Measurements from ENCODE around the gene XPNPEP2.

The XPNPEP2 gene

DNA sequence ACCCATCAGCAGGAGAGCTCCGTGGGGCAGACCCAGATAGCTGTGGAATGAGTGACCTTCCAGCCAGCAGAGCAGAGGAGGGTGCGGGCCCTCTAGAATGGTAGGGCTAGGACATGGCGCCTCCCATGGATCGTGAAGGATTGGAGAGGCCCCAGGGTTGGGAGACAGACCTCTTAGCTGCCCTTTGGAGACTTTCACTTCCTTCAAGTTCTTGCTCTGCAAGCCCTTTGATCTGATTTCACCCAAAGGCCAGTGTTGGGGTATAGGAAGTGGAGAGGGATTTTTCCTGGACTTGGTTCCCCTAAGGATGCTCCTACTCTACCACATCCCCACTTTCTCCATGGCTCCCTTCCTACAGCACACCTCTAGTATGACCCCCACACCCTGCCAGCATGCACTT, 43.9 kb downstream of the XPNPEP2 start:
- in situ Hi-C loops (cut with MboI; ENCODE audit: low sequenced_read_pairs): no loop called here
- Histone ChIP-seq H3K9me3 (no peaks in the 10 kb centered on the region), H3K4me3 (no peak overlapping the region), H3K36me3 (replicated peaks) (no peaks in the 10 kb centered on the region), H3K27me3 (ENCODE audit: low read depth) (no peaks in the 10 kb centered on the region), H3K4me1 (no peaks in the 10 kb centered on the region)
- no peak for DNase-seq (ENCODE audit: low spot score in 2 of 2)

GRCh38 chrX:129783291-129783713, 44.5 kb downstream of the XPNPEP2 start:
- no peaks in the 10 kb centered on the region for H3K9me3 ChIP-seq
- no peaks in the 10 kb centered on the region for H3K36me3 ChIP-seq (replicated peaks)
- no peaks in the 10 kb centered on the region for H3K27me3 ChIP-seq (ENCODE audit: low read depth)
- no peak for DNase-seq (ENCODE audit: low spot score in 2 of 2)
- in situ Hi-C loops (cut with MboI; ENCODE audit: low sequenced_read_pairs): no loop called here
- no peak overlapping the region for H3K4me3 ChIP-seq
- H3K4me1 ChIP-seq: no peaks in the 10 kb centered on the region

DNA sequence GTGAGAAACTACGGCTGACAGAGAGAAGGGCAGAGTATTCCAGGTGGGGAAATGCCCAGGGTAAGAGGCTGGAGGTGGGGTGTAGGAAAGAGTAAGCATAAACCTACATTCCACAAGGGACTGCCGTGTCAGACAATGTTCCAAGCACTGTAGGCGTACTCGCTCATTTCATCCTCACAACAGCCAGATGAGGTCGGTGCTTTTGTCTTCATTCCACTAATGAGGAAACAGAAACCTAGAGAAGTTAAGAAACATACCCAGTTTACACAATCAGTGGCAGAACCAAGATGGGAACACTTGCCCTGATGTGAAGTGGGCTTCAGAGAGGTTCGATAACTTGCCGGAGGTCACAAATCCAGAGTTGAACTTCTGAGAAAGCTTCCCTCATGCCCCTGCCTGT, 45.6 kb downstream of the XPNPEP2 start:
- Histone ChIP-seq H3K4me1 (no peaks in the 10 kb centered on the region), H3K9me3 (no peaks in the 10 kb centered on the region), H3K36me3 (replicated peaks) (no peaks in the 10 kb centered on the region), H3K4me3 (no peak overlapping the region), H3K27me3 (ENCODE audit: low read depth) (no peaks in the 10 kb centered on the region)
- DNase-seq (ENCODE audit: low spot score in 2 of 2): no peak
- in situ Hi-C loops (cut with MboI; ENCODE audit: low sequenced_read_pairs): no loop called here

- H3K4me3 ChIP-seq: no peak overlapping the region
- H3K36me3 ChIP-seq (replicated peaks): no peaks in the 10 kb centered on the region
- no peaks in the 10 kb centered on the region for H3K4me1 ChIP-seq
- DNase-seq (ENCODE audit: low spot score in 2 of 2): no peak
- no peaks in the 10 kb centered on the region for H3K9me3 ChIP-seq
- in situ Hi-C loops (cut with MboI; ENCODE audit: low sequenced_read_pairs): no loop called here
- H3K27me3 ChIP-seq (ENCODE audit: low read depth): no peaks in the 10 kb centered on the region
These were observed 46.6 kb downstream of the XPNPEP2 start for GRCh38 chrX:129785160-129785947.

DNA sequence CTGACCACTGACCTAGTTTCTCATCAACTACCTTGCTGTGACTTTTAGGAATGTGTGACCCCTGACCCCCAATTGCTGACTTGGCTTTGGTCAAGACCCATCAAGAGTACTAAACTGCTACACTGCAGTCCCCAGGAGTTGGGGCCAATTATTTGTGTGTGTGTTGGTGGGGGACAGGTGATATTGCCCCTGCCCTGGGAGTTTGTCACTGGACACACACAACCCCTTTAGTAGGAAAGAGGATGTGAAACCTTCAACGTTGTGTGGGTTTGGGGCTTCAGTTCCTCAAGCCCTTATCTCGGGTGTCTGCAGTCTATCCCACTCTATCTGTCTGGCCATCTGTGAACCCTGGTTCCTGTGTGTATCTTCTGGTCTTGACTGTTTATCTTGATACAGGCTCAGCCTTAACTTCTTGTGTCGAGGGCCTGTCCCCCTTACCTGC, 47.5 kb downstream of the XPNPEP2 start:
- Histone ChIP-seq H3K9me3 (no peaks in the 10 kb centered on the region), H3K27me3 (ENCODE audit: low read depth) (no peaks in the 10 kb centered on the region), H3K4me1 (no peaks in the 10 kb centered on the region), H3K36me3 (replicated peaks) (no peaks in the 10 kb centered on the region), H3K4me3 (no peak overlapping the region)
- in situ Hi-C loops (cut with MboI; ENCODE audit: low sequenced_read_pairs): no loop called here
- DNase-seq (ENCODE audit: low spot score in 2 of 2): no peak

DNA sequence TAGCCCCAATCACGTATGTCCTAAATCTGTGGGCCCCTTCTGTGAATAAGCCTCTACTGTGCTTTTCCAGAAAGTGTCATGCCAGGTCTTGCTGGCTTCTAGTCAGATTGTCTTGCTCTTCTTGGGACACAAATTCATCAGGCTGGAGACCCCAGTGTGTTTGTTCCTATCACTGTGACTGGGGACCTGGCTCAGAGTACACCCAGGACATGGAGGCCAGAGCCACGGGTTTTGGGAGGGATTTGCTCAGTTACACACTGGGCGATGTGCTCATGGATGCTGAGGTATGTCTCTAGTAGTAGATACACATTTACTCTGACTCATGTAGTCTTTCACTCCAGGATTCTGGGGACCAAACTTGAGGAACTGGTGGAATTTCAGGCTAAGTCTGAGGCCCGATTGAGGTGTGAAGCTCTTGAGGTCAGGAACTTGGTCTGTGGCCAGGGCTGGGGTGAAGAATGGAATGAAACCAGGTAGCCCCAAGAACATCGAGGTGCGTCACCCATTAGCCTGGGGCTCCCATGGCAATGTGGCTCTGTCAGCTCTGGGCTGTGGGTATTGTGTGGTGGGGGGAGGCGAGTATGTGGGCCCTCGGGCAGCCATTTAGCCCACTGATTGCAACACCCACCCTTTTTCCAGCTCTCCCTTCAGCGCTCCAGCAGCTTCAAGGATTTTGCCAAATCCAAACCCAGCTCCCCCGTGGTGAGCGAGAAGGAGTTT, 48.7 kb downstream of the XPNPEP2 start:
- Histone ChIP-seq H3K4me3 (no peak overlapping the region), H3K4me1 (no peaks in the 10 kb centered on the region), H3K27me3 (ENCODE audit: low read depth) (no peaks in the 10 kb centered on the region), H3K36me3 (replicated peaks) (no peaks in the 10 kb centered on the region), H3K9me3 (no peaks in the 10 kb centered on the region)
- no peak for DNase-seq (ENCODE audit: low spot score in 2 of 2)
- in situ Hi-C loops (cut with MboI; ENCODE audit: low sequenced_read_pairs): no loop called here

DNA sequence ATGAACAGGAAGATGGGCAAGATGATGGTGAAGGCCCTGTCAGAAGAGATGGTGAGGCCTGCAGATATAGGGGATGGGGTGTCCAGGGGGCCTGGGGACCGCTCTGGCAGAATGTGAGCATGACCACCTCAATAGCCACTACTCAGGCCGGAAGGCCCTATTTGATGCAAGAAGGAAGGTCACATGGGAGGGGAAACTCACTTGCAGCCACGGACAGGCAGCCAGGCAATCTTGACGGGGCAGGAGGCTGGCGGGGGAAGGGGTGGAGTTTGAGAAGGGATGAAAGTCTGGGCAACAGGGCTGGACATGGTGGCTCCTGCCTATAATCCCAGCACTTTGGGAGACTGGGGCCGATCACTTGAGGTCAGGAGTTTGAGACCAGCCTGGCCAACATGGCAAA, 49.7 kb downstream of the XPNPEP2 start:
- no peak overlapping the region for H3K4me3 ChIP-seq
- no peaks in the 10 kb centered on the region for H3K9me3 ChIP-seq
- no peak for DNase-seq (ENCODE audit: low spot score in 2 of 2)
- in situ Hi-C loops (cut with MboI; ENCODE audit: low sequenced_read_pairs): no loop called here
- no peaks in the 10 kb centered on the region for H3K36me3 ChIP-seq (replicated peaks)
- H3K4me1 ChIP-seq: no peaks in the 10 kb centered on the region
- H3K27me3 ChIP-seq (ENCODE audit: low read depth): no peaks in the 10 kb centered on the region

DNA sequence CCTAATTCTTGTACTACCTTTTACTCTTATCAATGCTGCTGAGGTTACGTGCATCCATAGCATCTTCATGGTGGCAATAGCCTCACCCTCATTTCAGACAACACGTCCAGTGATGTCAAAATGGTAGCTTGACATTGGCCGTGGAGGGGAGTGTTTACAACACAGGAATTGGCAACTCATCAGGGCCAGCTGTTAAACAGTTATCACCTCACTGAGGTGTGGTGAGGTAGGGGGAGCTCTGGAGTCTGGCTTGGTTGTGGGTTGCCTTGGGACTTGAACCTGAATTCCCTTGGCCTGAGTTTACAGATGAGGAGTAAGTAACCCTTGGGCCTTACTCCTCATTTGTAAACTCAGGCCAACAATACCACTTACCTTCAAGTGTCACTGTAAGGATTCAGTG, 51.4 kb downstream of the XPNPEP2 start:
- no peak overlapping the region for H3K4me3 ChIP-seq
- no peaks in the 10 kb centered on the region for H3K36me3 ChIP-seq (replicated peaks)
- H3K4me1 ChIP-seq: no peaks in the 10 kb centered on the region
- in situ Hi-C loops (cut with MboI; ENCODE audit: low sequenced_read_pairs): no loop called here
- no peaks in the 10 kb centered on the region for H3K27me3 ChIP-seq (ENCODE audit: low read depth)
- no peaks in the 10 kb centered on the region for H3K9me3 ChIP-seq
- no peak for DNase-seq (ENCODE audit: low spot score in 2 of 2)

- in situ Hi-C loops (cut with MboI; ENCODE audit: low sequenced_read_pairs): no loop called here
- Histone ChIP-seq H3K27me3 (ENCODE audit: low read depth) (no peaks in the 10 kb centered on the region), H3K36me3 (replicated peaks) (no peaks in the 10 kb centered on the region), H3K9me3 (no peaks in the 10 kb centered on the region), H3K4me3 (no peak overlapping the region), H3K4me1 (no peaks in the 10 kb centered on the region)
- no peak for DNase-seq (ENCODE audit: low spot score in 2 of 2)
These were observed 52.0 kb downstream of the XPNPEP2 start for GRCh38 chrX:129790808-129791207.

DNA sequence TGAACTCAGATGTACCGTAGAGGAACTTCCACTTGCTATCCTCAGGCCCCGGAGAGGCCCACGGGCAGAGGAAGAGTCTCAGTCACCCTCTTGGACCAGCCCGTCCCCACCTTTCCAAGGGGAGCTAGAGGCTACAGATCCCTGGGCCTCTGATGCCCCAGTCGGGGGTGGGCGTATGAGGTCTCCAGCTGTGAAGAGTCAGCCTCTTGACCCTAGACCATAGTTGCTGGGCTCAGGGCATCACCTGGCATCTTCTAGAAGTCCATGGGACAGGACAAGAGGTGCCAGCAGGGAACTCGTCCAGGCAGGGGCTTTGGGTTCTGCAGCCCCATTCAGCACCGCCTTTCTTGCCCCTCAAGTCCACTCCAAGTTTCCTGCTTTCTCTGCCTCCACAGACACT, 52.6 kb downstream of the XPNPEP2 start:
- no peaks in the 10 kb centered on the region for H3K36me3 ChIP-seq (replicated peaks)
- in situ Hi-C loops (cut with MboI; ENCODE audit: low sequenced_read_pairs): no loop called here

GRCh38 chrX:129791961-129792570, 53.3 kb downstream of the XPNPEP2 start:
- no peaks in the 10 kb centered on the region for H3K4me1 ChIP-seq
- no peaks in the 10 kb centered on the region for H3K9me3 ChIP-seq
- DNase-seq (ENCODE audit: low spot score in 2 of 2): no peak
- no peak overlapping the region for H3K4me3 ChIP-seq
- H3K27me3 ChIP-seq (ENCODE audit: low read depth): no peaks in the 10 kb centered on the region
- no peaks in the 10 kb centered on the region for H3K36me3 ChIP-seq (replicated peaks)
- in situ Hi-C loops (cut with MboI; ENCODE audit: low sequenced_read_pairs): no loop called here

More for the DNA sequence above, 52.6 kb downstream of the XPNPEP2 start:
- no peaks in the 10 kb centered on the region for H3K4me1 ChIP-seq
- no peak for DNase-seq (ENCODE audit: low spot score in 2 of 2)
- H3K9me3 ChIP-seq: no peaks in the 10 kb centered on the region
- no peak overlapping the region for H3K4me3 ChIP-seq
- H3K27me3 ChIP-seq (ENCODE audit: low read depth): no peaks in the 10 kb centered on the region

- DNase-seq (ENCODE audit: low spot score in 2 of 2): no peak
- in situ Hi-C loops (cut with MboI; ENCODE audit: low sequenced_read_pairs): no loop called here
- Histone ChIP-seq H3K4me3 (no peak overlapping the region), H3K4me1 (no peaks in the 10 kb centered on the region), H3K9me3 (no peaks in the 10 kb centered on the region), H3K36me3 (replicated peaks) (no peaks in the 10 kb centered on the region), H3K27me3 (ENCODE audit: low read depth) (no peaks in the 10 kb centered on the region)
These were observed 54.0 kb downstream of the XPNPEP2 start for GRCh38 chrX:129792586-129793291.

- H3K9me3 ChIP-seq: no peaks in the 10 kb centered on the region
- DNase-seq (ENCODE audit: low spot score in 2 of 2): no peak
- H3K4me3 ChIP-seq: no peak overlapping the region
- H3K27me3 ChIP-seq (ENCODE audit: low read depth): no peaks in the 10 kb centered on the region
- no peaks in the 10 kb centered on the region; the same call in 1 of the 2 replicates for H3K36me3 ChIP-seq (replicated peaks)
- no peaks in the 10 kb centered on the region for H3K4me1 ChIP-seq
- in situ Hi-C loops (cut with MboI; ENCODE audit: low sequenced_read_pairs): no loop called here
These were observed 54.9 kb downstream of the XPNPEP2 start for GRCh38 chrX:129793604-129794191.
